ENCODE measurements around the gene SLC66A2. TPM values are rescaled to one million over a fixed set of nuclear protein-coding genes. Genes with fewer than 3 reads are reported as not detected.

The SLC66A2 gene
- total and polyA plus RNA-seq, 3 donors from 2014 or later = 72.5 to 143 (median 87.0) TPM

DNA sequence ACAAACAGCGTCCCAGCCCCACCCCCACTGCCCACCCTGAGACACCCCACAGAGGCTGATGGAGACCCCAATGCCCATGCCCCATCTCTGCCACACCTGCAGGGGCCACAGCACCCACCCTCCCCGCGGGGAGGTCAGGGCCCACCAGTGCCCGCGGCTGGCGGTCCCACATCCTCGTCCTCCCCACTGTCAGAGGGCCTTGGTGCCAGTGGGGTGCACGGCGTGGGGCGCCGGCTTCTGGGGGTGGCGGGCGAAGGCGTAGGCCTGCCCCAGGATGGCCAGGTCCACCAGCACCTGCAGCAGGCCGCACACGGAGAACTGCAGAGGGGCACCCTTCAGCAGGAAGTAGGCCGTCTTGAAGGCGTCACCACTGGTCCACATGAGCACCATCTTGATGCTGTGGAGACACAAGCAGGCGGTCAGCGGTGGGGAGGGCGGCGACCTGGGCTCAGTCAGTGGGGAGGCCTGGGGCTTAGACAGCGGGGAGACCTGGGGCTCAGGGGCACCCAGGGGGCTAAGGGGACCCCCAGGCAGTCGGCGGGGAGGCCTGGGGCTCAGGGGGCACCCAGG, 47.6 kb downstream of the SLC66A2 start:
- WGBS, 2 donors = 91% methylated on average over 14 to 25 of the region's 25 CpGs
- Histone ChIP-seq H3K27ac (no peak overlapping the region), H3K27me3 (no peaks in the 10 kb centered on the region), H3K4me1 (peaks cover 7% of the 10 kb centered on the region), H3K9me3 (no peaks in the 10 kb centered on the region), H3K4me3 (no peak overlapping the region), H3K36me3 (ENCODE audit: low read depth, missing control alignments) (no peaks in the 10 kb centered on the region)
- peak; percentile 8 for DNase-seq
- intact Hi-C loops (cut with DNase I; ENCODE audit: low total_unique reads) = no loop called here
- no peak for TF ChIP-seq POLR2A (IDR thresholded peaks at IDR 0.05)
- TF ChIP-seq, protein P1, sequence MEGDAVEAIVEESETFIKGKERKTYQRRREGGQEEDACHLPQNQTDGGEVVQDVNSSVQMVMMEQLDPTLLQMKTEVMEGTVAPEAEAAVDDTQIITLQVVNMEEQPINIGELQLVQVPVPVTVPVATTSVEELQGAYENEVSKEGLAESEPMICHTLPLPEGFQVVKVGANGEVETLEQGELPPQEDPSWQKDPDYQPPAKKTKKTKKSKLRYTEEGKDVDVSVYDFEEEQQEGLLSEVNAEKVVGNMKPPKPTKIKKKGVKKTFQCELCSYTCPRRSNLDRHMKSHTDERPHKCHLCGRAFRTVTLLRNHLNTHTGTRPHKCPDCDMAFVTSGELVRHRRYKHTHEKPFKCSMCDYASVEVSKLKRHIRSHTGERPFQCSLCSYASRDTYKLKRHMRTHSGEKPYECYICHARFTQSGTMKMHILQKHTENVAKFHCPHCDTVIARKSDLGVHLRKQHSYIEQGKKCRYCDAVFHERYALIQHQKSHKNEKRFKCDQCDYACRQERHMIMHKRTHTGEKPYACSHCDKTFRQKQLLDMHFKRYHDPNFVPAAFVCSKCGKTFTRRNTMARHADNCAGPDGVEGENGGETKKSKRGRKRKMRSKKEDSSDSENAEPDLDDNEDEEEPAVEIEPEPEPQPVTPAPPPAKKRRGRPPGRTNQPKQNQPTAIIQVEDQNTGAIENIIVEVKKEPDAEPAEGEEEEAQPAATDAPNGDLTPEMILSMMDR (IDR thresholded peaks at IDR 0.05) = no peak

DNA sequence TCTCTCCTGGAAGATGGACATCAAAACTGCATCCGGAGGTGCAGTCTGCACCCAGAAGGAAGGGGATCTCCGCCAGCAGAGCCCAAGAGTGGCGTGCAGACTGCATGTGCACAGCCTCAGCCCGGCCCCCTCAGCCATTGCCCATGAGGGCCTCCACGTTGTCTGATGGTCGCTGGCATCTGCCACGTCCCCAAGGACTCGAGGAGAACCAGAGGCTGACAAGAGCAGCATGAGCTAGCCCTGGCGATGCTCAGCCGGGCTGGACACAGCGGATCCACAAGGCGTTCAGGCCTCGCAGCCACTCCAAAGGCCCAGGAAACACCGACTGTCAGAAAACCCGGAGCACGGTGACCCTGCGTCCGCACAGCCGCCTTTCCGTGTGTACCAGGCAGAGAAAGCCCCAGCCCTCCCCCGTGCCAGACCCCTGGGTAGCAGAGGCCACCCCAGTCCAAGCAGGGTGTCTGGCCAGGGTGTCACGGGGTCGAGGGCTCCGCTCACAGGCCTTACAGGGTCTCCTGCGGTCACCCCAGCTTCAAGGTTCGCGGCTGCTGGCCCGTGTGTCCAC, 48.3 kb downstream of the SLC66A2 start:
- no peak for DNase-seq
- H3K4me1 ChIP-seq = peaks cover 7% of the 10 kb centered on the region
- H3K27me3 ChIP-seq = no peaks in the 10 kb centered on the region
- H3K4me3 ChIP-seq = no peak overlapping the region
- H3K36me3 ChIP-seq (ENCODE audit: low read depth, missing control alignments) = no peaks in the 10 kb centered on the region
- intact Hi-C loops (cut with DNase I; ENCODE audit: low total_unique reads) = no loop called here
- no peak overlapping the region for H3K27ac ChIP-seq
- 95 to 96% methylated on average over 5 to 28 of the region's 28 CpGs for WGBS, 2 donors
- no peak for TF ChIP-seq POLR2A (IDR thresholded peaks at IDR 0.05)
- TF ChIP-seq, protein P1 (IDR thresholded peaks at IDR 0.05) = no peak
- H3K9me3 ChIP-seq = no peaks in the 10 kb centered on the region

DNA sequence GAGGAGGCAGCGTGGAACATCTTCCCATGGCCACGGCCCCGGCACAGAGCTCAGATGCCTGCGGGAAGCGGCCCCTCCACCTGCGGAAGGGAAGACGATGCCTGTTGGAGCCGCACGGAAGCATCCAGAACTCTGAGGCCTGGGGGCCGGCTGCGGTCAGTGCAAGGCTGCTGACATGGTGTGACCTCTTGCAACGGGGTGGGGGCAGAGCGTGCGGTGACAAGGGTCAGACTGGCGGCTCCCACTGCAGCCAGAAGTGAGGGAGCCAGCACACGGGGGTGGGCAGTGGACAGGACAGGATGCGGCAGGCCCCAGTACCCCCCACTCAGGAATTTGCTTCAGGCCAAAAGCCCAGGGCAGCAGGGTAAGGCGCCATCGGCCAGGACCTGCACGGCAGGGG, 48.8 kb downstream of the SLC66A2 start:
- TF ChIP-seq POLR2A (IDR thresholded peaks at IDR 0.05) = no peak
- TF ChIP-seq, protein P1 (IDR thresholded peaks at IDR 0.05) = no peak
- DNase-seq = no peak
- Histone ChIP-seq H3K27ac (no peak overlapping the region), H3K4me1 (peaks cover 7% of the 10 kb centered on the region), H3K4me3 (no peak overlapping the region), H3K9me3 (no peaks in the 10 kb centered on the region), H3K36me3 (ENCODE audit: low read depth, missing control alignments) (no peaks in the 10 kb centered on the region), H3K27me3 (no peaks in the 10 kb centered on the region)
- intact Hi-C loops (cut with DNase I; ENCODE audit: low total_unique reads) = no loop called here
- 92 to 93% methylated on average over 18 to 20 of the region's 20 CpGs for WGBS, 2 donors

DNA sequence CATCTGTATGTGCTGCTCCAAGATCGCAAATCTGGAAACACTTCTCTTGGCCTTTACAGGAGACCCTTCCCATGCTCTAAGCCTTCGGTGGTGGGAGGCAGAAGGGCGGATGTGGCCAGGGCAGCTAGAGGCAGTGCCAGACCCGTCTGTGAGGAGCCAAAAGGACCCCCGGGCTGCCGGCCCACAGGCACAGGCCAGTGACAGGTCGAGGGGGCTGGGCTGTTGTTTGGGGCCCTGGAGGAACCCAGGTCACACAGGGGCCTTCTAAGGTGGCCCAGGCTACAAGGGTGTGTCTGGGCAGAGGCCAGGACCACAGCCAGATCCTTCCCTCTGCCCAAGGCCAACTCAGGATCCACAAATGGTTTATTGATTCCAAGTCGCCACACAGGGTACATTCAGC, 49.4 kb downstream of the SLC66A2 start:
- Histone ChIP-seq H3K27ac (no peak overlapping the region), H3K9me3 (no peaks in the 10 kb centered on the region), H3K4me1 (peaks cover 7% of the 10 kb centered on the region), H3K36me3 (ENCODE audit: low read depth, missing control alignments) (no peaks in the 10 kb centered on the region), H3K4me3 (no peak overlapping the region), H3K27me3 (no peaks in the 10 kb centered on the region)
- intact Hi-C loops (cut with DNase I; ENCODE audit: low total_unique reads) = no loop called here
- TF ChIP-seq, protein P1 (IDR thresholded peaks at IDR 0.05) = no peak
- no peak for TF ChIP-seq POLR2A (IDR thresholded peaks at IDR 0.05)
- 89 to 93% methylated on average over 8 of the region's 8 CpGs for WGBS, 2 donors
- no peak for DNase-seq

DNA sequence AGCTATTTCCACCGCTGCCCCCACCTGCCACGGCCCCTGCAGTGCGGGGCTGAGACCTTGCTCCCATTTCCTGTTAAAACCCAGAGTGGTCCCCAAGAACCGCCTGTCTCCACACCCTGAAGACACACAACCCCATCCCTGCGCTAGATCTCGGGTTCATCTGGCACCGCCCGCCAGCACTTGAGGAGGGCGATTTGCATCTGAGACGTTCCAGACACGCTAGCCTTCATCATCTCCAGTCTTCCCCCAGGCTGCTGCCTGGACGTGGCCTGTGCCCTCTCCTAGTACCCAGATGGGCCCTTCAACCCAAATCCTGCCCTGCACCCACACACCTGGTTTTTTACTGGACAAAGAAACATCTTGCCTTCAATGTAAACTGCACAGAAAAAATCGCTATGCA, 49.8 kb downstream of the SLC66A2 start:
- no peak for TF ChIP-seq POLR2A (IDR thresholded peaks at IDR 0.05)
- TF ChIP-seq, protein P1 (IDR thresholded peaks at IDR 0.05) = no peak
- no peaks in the 10 kb centered on the region for H3K9me3 ChIP-seq

More for the DNA sequence above, 49.8 kb downstream of the SLC66A2 start:
- H3K4me3 ChIP-seq = no peak overlapping the region
- 93 to 97% methylated on average over 12 to 13 of the region's 13 CpGs for WGBS, 2 donors
- H3K27ac ChIP-seq = no peak overlapping the region
- no peaks in the 10 kb centered on the region for H3K36me3 ChIP-seq (ENCODE audit: low read depth, missing control alignments)
- no peak for DNase-seq
- H3K4me1 ChIP-seq = peaks cover 7% of the 10 kb centered on the region
- intact Hi-C loops (cut with DNase I; ENCODE audit: low total_unique reads) = no loop called here
- no peaks in the 10 kb centered on the region for H3K27me3 ChIP-seq

All from testis (tissue), 3 donors.